ENCODE measurements around the gene ST7.
"Not testable (repeated sequence)": the region's sequence is repeated elsewhere in the genome, so short reads cannot be mapped to it uniquely, and the experiment has no call there.

ST7 gene

GRCh38 chr7:117021366-117021765 lies 68.1 kb downstream of the ST7 start:
- Histone ChIP-seq H3K4me2 (no peak overlapping the region), H3K27ac (no peak overlapping the region), H3K4me3 (no peak overlapping the region), H4K20me1 (peaks cover 0 to 7% (median 0%) of the 10 kb centered on the region in 11 experiments; a peak in 3 of 22 replicates), H3K4me1 (peaks cover 0 to 7% (median 0%) of the 10 kb centered on the region in 10 experiments; a peak in 3 of 20 replicates), H3K27me3 (no peaks in the 10 kb centered on the region), H3K36me3 (no peaks in the 10 kb centered on the region), H3K9me3 (replicated peaks in 1 of 11) (no peaks in the 10 kb centered on the region), H3K9ac (no peak overlapping the region)
- no peak for TF ChIP-seq Cebpa-rat (IDR thresholded peaks at IDR 0.05)

- Histone ChIP-seq H3K9ac (no peak overlapping the region), H3K4me2 (no peak overlapping the region), H4K20me1 (peaks cover 0 to 7% (median 0%) of the 10 kb centered on the region in 11 experiments; a peak in 3 of 22 replicates), H3K36me3 (no peaks in the 10 kb centered on the region; a peak in 1 of 22 replicates), H3K27me3 (no peaks in the 10 kb centered on the region), H3K27ac (no peak overlapping the region), H3K4me1 (peaks cover 0 to 7% (median 0%) of the 10 kb centered on the region in 10 experiments; a peak in 3 of 20 replicates), H3K9me3 (replicated peaks in 1 of 11) (no peaks in the 10 kb centered on the region), H3K4me3 (no peak overlapping the region)
- no peak for TF ChIP-seq Cebpa-rat (IDR thresholded peaks at IDR 0.05)
Observed at GRCh38 chr7:117021986-117022385, 68.7 kb downstream of the ST7 start.

GRCh38 chr7:117023325-117023854 lies 70.1 kb downstream of the ST7 start:
- H3K27me3 ChIP-seq = no peaks in the 10 kb centered on the region
- H3K27ac ChIP-seq = no peak overlapping the region
- H3K4me2 ChIP-seq = peak overlapping the region in 3 of 11 experiments; percentile 8 to 39 (median 11); a peak in 2 of 22 replicates
- TF ChIP-seq Cebpa-rat (IDR thresholded peaks at IDR 0.05) = no peak
- H3K36me3 ChIP-seq = no peaks in the 10 kb centered on the region; a peak in 1 of 22 replicates
- no peak overlapping the region for H3K4me3 ChIP-seq
- 0 out of 22 replicates have a peak, but pooled peaks cover 0 to 2% (median 0%) of the 10 kb centered on the region in 11 experiments for H3K9me3 ChIP-seq (replicated peaks in 1 of 11)
- H4K20me1 ChIP-seq = peaks cover 0 to 7% (median 0%) of the 10 kb centered on the region in 11 experiments; a peak in 3 of 22 replicates
- H3K4me1 ChIP-seq = peaks cover 0 to 7% (median 0%) of the 10 kb centered on the region in 10 experiments; a peak in 3 of 20 replicates
- H3K9ac ChIP-seq = no peak overlapping the region

GRCh38 chr7:117024811-117025210 lies 71.5 kb downstream of the ST7 start:
- no peak overlapping the region for H3K27ac ChIP-seq
- no peak overlapping the region for H3K4me3 ChIP-seq
- H3K4me2 ChIP-seq = no peak overlapping the region
- H3K9ac ChIP-seq = no peak overlapping the region
- no peaks in the 10 kb centered on the region; a peak in 1 of 22 replicates for H3K36me3 ChIP-seq
- no peak for TF ChIP-seq Cebpa-rat (IDR thresholded peaks at IDR 0.05)
- peaks cover 0 to 7% (median 0%) of the 10 kb centered on the region in 11 experiments; a peak in 3 of 22 replicates for H4K20me1 ChIP-seq
- peaks cover 0 to 7% (median 0%) of the 10 kb centered on the region in 10 experiments; a peak in 3 of 20 replicates for H3K4me1 ChIP-seq
- no peaks in the 10 kb centered on the region for H3K27me3 ChIP-seq
- H3K9me3 ChIP-seq (replicated peaks in 1 of 11) = peaks cover 0 to 15% (median 0%) of the 10 kb centered on the region in 11 experiments; a peak in 3 of 22 replicates

GRCh38 chr7:117025891-117026290 lies 72.6 kb downstream of the ST7 start:
- Histone ChIP-seq H3K9me3 (replicated peaks in 1 of 11) (peaks cover 6 to 26% (median 8%) of the 10 kb centered on the region in 11 experiments), H4K20me1 (peaks cover 0 to 3% (median 0%) of the 10 kb centered on the region in 11 experiments; a peak in 1 of 22 replicates), H3K27me3 (no peaks in the 10 kb centered on the region), H3K36me3 (peaks cover 0 to 4% (median 0%) of the 10 kb centered on the region in 11 experiments; a peak in 1 of 22 replicates), H3K9ac (no peak overlapping the region), H3K27ac (no peak overlapping the region), H3K4me3 (no peak overlapping the region), H3K4me1 (peaks cover 0 to 7% (median 0%) of the 10 kb centered on the region in 10 experiments; a peak in 3 of 20 replicates), H3K4me2 (no peak overlapping the region)
- no peak for TF ChIP-seq Cebpa-rat (IDR thresholded peaks at IDR 0.05)

GRCh38 chr7:117030346-117030745 lies 77.0 kb downstream of the ST7 start:
- H3K4me2 ChIP-seq, H3K4me3 ChIP-seq, H3K27ac ChIP-seq, H3K27me3 ChIP-seq, H3K36me3 ChIP-seq, H3K4me1 ChIP-seq, H3K9ac ChIP-seq, H4K20me1 ChIP-seq: not testable (repeated sequence)
- peaks cover 10 to 29% (median 11%) of the 10 kb centered on the region in 11 experiments for H3K9me3 ChIP-seq (replicated peaks in 1 of 11)

- H3K27ac ChIP-seq, H4K20me1 ChIP-seq, H3K9ac ChIP-seq, H3K4me2 ChIP-seq, H3K27me3 ChIP-seq, H3K36me3 ChIP-seq, H3K4me1 ChIP-seq, H3K4me3 ChIP-seq: not testable (repeated sequence)
- peaks cover 10 to 29% (median 11%) of the 10 kb centered on the region in 11 experiments for H3K9me3 ChIP-seq (replicated peaks in 1 of 11)
Observed at GRCh38 chr7:117030793-117031192, 77.5 kb downstream of the ST7 start.

GRCh38 chr7:117032810-117033209 lies 79.5 kb downstream of the ST7 start:
- no peak for TF ChIP-seq Cebpa-rat (IDR thresholded peaks at IDR 0.05)
- Histone ChIP-seq H3K9me3 (replicated peaks in 1 of 11) (peaks cover 10 to 29% (median 11%) of the 10 kb centered on the region in 11 experiments), H3K4me3 (no peak overlapping the region), H3K27ac (no peak overlapping the region), H3K27me3 (no peaks in the 10 kb centered on the region), H3K4me1 (peaks cover 0 to 5% (median 0%) of the 10 kb centered on the region in 10 experiments; a peak in 2 of 20 replicates), H3K4me2 (no peak overlapping the region), H3K9ac (no peak overlapping the region), H3K36me3 (0 out of 22 replicates have a peak, but pooled peaks cover 0 to 4% (median 0%) of the 10 kb centered on the region in 11 experiments), H4K20me1 (no peaks in the 10 kb centered on the region; a peak in 2 of 22 replicates)

GRCh38 chr7:117034851-117035464 lies 81.7 kb downstream of the ST7 start:
- 0 out of 22 replicates have a peak, but pooled peaks of 1 of the 11 experiments have one; percentile 12 for TF ChIP-seq Cebpa-rat (IDR thresholded peaks at IDR 0.05)
- 0 out of 22 replicates have a peak overlapping the region, but pooled peaks of 1 of the 11 experiments have one; percentile 22 for H3K4me2 ChIP-seq
- no peak overlapping the region for H3K27ac ChIP-seq
- no peak overlapping the region for H3K4me3 ChIP-seq
- H3K9me3 ChIP-seq (replicated peaks in 1 of 11) = peaks cover 10 to 13% (median 11%) of the 10 kb centered on the region in 11 experiments
- no peaks in the 10 kb centered on the region; a peak in 2 of 22 replicates for H4K20me1 ChIP-seq
- no peaks in the 10 kb centered on the region for H3K27me3 ChIP-seq
- no peak overlapping the region for H3K9ac ChIP-seq
- 0 out of 22 replicates have a peak, but pooled peaks cover 0 to 4% (median 0%) of the 10 kb centered on the region in 11 experiments for H3K36me3 ChIP-seq
- peaks cover 0 to 5% (median 0%) of the 10 kb centered on the region in 10 experiments; a peak in 2 of 20 replicates for H3K4me1 ChIP-seq
